GM21390 (cell line): ENCODE data around the gene USP10.

Experiments used
- ATAC-seq: cut with Tn5 transposase; IDR thresholded peaks from one replicate; pipeline ENCODE4 v1.9.1; 2021; ENCODE audit not compliant: unreplicated experiment

Gene USP10

DNA sequence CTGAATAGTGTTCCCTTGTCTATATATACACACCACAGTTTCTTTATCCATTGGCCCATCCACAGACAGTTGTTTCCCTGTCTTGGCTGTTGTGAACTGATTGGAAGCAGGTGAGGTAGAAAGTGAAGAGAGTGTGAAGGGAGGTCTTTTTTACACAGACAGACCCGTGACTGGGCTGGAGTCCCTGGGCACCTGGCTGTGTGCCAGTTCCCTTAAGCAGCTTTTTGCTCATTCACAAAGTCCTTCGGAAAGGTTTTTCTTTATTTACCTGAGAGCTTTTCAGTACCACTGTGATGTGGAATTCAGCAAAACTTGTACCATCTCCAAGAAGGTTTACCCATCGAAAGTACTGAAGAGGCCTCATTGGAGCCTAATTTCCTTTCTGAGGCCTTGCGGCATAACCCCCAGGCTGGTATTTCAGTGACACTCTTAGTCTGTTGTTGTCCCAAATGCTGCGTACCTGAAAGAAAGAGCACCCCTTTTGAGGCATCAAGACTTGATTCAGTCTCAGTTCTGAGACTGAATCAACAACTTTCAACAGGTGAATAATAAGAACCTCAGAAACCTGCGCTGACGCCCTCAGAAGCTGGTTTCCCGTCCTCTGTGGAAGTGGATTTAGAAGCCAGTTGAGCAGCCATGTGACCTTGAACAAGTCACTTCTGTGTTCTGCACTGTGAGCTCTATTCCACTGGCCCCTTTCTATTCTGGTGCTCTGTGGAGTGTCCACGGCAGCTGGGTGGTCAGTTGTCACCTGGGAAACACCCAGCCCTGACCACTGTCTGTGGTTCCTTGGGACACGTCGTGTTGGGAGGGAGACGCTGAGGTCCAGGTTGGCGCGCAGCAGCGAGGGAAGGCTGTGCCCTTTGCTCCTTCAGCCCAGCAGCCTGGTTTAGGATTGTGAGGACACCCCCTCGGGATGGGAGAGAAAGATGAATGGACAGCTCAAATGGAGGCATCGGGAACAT is 66.1 kb downstream of the USP10 start:
- ATAC-seq: no peak

DNA sequence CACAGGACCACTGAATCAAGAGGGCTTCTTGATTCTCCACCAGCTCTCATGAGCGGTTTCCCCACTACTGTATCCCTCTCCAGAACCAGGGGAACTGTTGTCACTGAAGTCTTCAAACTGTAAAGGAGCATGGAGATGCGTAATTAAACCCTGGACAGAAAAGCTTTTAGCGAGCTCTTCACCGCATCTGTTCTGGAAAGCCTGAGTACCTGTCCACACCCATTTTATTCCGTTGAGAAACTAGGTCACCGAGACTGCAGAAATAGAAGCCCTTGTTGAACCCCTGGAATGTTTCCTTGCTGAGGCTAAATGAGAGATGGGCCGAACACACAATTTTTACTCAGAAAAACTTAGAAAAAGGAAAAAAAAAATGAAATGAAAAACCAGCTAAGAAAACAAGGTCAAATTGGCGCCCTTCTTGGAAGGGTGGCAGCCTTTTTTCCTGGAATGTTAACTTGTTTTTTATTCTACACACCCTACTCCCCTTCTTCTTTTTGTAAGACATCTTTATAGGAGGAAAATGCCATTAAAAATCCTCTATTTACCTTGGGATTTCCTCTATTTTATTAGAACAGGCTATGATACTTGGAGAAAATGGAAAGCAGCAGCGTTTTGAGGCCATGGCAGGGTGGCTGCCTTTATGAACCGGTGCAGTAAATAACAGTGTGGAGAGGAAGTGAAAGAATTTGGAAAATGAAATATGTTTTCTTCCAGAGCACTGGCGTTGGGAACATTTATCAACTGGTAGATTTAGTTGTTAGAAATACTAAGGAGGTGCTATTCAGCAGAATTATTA is 67.4 kb downstream of the USP10 start:
- ATAC-seq: no peak

DNA sequence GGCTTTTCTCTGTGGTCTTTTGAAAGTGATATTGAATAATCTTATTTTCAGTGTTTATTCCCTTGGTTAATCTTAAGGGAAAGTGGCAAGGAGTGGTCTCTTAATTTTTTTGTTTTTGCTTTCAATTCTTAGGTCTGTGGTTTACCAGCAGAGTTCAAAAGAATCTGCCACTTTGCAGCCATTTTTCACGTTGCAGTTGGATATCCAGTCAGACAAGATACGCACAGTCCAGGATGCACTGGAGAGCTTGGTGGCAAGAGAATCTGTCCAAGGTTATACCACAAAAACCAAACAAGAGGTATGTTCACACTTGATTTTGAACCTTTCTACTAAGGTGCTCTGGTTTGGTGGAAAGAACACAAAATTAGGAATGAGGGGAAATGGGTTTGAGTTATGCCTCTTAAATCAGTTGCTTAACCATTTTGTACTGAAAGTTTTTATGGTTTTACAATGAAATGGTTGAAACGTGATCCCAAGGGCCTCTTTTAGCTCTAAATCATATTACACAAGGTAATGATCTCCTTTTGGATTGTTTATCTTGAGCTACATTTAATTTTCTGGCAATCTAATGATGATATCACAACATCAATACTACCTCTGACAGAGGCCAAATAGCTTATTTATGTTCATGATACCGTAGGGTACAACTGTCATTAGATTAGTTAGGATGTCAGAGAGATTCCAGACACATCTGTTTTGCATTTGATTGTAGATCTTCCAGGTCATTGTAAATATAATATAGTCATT is 68.4 kb downstream of the USP10 start:
- no peak for ATAC-seq

DNA sequence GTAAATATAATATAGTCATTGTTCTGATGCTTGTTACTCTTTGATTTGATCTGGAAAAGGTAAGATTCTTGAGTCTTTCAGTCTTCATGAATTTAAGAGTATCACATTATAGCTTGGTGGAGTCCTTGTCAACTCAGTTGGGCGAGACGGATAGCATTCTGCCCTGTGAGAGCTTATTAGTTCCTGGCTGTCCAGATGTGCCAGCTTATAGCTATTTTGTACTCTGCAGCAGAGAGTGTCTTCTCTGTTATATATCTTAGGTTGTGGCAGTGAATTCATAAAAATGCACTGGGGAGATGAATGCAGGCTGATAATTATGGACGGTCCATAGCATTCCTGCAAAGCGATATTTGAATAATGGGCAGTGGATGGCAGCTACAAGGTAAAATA is 69.0 kb downstream of the USP10 start:
- ATAC-seq: no peak

DNA sequence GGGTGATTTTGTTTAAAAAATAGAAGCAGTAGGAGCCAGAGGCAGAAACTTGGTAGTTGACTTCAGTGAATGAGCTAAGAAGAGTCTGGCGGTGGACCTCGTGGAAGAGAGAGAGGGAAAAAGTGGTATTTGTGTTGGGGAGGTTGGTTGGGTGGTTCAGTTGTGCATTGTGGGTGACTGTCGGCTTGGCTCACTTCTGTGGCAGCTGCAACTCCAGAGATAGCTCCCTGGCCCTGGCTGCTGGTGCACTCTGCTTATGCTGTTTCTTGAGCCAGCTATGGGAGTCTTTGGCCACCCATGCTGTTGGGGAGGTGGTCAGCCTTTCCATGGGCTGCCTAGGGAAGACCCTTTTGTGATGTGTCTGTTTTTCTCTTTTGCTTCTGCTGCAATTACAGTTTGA is 69.6 kb downstream of the USP10 start:
- ATAC-seq: no peak

DNA sequence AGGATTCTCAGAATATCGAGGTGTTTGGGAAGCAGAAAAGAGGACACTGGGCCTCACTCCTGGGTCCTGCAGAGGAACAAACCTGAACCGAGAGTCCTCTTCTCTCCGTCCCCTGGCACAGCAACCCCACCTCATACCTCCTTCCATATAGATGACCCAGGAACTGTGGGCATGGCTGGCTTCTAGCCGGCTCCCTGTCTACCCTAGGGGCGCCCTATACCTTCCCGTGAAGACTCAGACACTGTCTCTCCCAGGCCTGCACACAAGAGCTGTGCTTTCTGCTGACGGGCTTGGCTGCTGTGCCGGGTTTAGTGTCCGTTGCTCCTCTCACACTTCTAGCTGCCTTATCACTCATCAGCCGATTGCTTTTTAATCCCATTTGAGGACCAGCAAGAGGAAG is 73.5 kb downstream of the USP10 start:
- no peak for ATAC-seq

DNA sequence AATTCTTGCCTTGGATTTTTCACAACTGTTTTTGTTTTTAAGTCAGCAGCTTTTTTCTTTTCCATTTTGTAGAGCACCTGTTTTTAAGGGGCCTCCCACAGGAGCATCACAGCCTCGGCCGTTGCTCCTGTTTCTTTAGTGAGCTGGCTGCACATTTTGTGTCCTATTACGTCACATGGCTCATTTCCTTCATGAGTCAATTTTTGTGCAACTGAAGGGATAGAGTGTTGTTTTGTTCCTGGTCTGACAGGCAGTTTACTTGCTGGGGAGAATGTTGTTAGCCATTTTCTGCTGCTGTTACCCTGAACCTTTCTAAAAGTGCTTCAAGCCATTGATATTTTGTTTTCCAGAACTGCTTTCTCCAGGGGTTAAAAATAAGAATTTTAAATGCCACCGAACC is 75.0 kb downstream of the USP10 start:
- ATAC-seq: no peak

DNA sequence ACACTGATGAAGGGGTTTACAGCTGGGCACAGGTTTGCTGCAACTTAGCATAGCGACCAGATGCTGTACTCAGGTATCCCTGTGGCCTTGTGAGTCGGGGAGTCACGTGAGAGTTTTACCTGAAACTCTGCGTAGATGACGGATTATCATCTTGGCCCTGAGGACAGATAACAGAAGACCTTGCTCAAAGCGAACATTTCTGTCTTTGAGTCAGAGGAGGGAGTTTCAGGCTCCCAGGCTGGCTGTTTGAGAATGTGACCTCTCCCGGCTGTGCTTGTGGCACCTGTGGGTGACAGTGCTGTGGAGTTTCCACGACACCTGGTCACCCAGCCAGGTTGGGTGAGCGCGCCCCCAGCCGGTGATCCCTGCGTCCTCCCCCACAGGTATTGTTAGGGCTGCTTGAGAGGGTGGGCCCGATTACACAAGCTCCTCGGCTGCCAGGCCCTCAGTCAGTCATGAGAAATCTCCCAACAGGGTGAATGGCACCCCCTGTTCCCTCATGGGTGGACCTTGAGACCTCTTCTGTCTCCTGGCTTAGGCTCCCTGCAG is 75.5 kb downstream of the USP10 start:
- no peak for ATAC-seq

DNA sequence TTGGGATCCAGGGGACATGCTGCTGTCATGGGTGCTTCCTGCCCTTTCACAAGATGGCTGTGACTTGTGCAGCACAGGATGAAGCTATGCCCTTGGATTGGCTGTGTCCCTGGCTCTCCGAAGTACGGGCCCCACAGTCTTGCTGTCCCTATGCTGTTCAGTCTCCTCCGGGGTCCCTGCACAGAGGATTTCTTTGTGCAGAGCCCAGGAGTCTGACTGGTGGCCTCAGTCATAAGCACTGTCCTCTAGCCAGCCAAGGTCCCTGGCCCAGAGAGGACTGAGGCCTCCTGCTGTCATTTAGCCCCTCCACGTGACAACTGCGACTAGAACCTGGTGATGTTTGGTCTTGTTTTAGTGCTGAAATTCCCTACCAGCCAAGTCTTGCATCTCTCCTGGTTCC is 77.6 kb downstream of the USP10 start:
- no peak for ATAC-seq

DNA sequence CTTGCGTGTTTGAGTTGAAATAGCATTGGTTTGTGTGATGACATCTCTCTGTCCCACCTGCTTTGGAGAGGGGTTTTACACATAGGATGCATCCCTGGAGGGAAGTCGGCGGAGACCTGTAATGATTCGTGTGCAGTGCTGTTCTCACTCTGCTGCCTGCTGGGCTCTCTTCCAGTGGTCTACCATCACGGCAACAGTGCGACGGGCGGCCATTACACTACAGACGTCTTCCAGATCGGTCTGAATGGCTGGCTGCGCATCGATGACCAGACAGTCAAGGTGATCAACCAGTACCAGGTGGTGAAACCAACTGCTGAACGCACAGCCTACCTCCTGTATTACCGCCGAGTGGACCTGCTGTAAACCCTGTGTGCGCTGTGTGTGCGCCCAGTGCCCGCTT is 78.9 kb downstream of the USP10 start:
- no peak for ATAC-seq

DNA sequence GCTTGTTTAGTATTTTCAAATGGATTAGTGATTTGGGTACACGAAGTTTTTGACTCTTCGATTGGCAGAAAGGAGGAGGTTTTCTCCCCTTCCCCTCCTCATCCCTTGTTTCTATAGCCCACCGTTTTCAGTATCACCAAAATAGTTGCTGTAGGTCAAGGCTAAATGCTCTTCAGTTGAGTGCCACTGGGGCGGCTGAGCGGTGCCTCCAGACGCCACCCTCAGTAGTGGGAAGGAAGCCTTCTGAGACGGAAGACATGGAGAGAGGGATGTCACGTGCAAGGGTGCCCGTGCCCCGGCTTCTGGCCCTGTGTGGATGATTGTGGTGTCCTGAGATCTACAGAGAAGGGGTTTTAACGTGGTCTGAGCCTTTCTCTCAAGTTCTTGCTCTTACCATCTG is 80.3 kb downstream of the USP10 start:
- no peak for ATAC-seq

DNA sequence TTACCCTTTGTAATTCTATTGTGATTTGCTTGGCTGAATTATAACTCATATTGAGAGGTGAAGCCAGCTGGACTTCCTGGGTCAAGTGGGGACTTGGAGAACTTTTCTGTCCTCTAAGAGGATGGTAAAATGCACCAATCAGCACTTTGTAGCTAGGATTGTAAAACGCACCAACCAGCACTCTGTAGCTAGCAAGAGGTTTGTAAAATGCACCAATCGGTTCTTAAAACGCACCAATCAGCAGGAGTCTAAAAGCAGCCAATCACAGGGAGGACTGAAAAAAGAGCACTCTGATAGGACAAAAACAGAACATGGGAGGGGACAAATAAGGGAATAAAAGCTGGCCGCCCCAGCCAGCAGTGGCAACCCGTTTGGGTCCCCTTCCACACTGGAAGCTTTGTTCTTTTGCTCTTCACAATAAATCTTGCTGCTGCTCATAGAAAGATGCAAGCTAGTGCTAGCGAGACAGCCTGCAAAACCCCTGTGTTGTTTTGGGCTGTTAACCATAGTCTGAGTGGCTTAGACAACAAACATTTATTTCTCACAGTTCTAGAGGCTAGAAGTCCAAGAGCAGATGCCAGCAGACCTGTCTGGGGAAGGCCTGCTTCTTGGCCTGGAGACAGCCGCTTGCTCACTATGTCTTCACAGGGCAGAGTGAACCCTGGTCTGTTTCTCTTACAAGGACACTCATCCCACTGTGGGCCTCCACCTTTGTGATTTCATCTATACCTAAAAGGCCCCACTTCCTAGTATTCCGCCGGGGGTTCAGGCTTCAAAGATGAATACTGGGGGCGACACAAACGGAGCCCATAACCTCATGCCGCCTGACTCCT is 81.0 kb downstream of the USP10 start:
- ATAC-seq: no peak

DNA sequence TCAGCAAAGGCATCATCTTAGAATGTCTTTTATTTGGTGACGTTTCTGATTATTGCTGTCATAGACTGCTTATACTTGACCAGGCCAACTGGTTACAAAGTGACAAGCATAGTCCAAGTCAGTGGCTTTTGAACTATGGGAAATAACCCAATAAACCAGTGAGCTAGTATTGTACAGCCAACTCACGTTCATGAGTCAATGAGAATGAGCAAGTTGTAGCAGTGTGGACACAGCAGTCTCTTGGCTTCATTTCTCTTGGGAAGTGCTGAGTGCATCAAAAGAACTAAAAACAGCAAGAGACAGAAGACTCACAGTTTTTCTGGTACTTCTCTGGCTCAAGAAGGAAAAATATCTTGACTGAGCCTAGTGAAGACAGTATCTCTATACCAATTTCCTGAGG is 83.0 kb downstream of the USP10 start:
- ATAC-seq: no peak

DNA sequence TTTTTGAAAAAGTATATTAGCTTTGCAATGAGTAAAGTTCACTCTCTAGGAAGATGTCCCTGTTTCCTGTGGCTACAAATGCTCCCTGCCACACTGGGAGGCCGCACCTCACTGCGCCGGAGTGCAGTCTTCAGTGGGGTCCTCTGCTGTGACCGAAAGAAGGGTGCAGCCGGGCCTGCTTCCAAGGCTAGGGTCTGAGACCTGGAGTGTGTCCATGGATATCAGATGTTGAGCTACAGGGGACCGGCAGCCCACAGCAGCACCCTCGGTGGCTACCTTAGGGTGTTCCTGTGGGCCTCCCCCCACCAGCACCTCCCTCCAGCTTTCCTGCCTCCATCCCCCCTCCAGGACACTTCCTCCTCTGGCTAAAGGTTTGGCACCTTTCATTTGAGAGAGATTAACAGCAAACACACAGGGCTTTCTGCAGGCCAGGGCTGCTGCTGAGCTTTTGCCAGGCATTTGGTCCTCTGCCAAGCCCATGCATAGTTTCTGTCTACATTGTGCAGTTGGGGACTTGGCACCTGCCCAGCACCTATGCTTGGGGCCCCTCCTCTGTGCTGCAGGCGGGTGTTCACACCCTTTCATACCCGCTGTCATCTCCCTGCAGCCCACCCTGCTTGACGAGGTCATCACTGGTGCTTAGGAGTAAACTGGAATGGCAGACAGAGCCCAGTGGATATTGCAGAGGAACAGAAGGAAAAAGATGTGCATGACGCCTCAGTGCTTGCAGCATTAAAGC is 86.2 kb downstream of the USP10 start:
- no peak for ATAC-seq

DNA sequence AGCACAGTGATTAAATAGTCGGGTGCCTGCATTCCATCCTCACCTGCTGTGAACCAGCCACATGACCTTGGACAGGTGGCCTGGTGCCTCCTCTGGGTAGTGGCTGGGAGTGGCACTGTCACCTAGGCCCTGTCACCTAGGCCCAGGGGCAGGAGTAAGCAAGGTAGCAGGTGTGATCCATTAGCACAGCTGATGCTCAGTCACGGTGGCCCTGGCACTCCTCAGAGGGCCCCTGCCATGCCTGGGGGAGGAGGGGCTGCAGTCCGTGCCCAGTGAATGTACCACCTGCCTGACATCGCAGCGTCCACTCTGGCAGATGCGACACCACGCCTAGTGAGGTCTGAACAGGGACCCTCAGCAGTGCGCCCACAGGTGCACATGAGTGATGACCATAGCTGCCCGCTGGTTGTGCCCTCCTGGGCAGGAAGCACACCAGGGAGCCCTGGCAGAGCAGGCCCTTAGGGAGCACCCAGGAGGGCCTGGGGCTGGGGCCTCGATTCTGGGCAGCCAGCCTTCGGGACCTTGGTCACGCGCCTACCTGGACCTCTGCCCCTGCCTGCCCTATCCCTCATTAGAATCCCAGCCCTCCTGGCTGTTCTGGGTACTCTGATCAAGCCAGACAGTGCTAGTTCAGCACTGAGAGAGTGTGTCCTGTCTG is 86.9 kb downstream of the USP10 start:
- ATAC-seq: no peak

DNA sequence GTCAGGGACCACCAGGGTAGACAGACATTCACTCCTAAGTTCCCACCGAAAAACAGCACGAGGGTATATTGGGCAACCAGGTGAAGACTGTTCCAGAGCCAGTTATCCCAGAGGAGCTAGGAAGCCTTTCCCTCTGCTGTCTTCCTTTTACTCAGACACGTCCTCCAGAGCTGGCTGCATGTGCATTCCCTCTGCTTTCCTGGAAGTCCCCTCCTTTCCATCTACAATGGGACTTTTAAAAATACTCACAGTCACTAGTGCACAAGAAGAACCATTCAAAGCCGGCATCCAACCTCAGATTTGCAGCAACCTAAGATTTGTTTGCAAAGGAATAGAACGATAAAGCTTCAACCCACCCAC is 87.4 kb downstream of the USP10 start:
- no peak for ATAC-seq

DNA sequence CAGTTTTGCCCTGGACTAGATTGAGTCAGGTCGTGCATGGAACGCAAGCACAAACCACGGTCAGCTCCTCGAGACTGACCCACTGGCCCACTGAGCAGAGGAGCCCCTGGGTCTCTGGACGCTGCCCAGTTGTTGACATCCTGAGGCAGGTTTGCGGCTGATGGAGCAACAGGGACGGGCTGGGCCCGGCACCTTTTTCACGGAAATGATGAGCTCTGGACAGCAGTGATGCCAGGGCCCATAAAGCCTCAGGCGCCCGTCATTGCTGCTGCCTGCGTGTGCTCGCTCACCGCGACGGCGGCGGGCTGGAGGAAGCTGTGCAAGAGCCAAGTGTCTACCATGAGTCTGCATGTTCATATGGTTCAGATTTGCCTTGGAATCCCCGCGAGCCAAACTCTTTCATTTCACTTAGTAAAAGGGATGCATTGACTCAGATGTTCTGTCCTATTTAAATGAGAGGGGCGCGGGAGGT is 89.2 kb downstream of the USP10 start:
- no peak for ATAC-seq

DNA sequence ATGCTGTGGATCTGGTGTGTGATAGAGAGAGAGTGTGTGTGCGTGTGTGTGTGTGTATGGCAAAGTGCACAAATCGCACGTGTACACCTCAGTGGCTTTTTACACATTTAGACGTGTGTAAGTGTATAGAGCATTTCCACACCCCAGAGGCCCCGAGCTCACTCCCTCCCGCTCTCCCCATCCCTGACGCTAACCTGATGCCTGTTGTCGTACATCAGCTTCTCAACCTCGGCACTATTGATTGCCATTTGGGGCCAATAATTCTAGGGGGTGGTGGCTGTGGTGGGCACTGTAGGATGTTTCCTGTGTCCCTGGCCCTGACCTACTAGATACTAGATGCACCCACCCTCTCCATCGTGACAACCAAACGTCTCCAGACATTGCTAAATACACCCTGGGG is 89.6 kb downstream of the USP10 start:
- no peak for ATAC-seq

DNA sequence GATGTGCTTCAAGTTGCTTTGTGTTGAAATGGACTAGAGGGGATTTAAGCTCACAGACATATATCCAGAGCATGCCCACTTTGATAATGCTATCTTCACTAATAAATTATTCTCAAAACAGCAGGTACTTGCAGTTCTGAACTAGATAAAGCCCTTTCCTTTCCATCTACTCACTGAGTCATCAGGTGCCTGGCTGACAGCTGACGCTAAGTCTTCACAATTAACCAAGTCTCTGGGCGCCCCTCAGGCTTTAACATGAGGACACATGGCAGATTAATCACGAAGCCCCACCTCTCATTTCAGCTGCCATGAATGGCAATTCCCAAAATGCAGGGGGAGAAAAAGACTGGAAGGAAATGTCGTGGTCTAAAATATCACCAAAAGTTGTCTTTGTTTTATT is 90.5 kb downstream of the USP10 start:
- ATAC-seq: no peak
